K562 (cell line): ENCODE measurements around the gene CREBL2. TPM values are rescaled to one million over a fixed set of nuclear protein-coding genes. Genes with fewer than 3 reads are reported as not detected.
"Not testable (repeated sequence)": the region's sequence is repeated elsewhere in the genome, so short reads cannot be mapped to it uniquely, and the experiment has no call there.

Experiments
- ATAC-seq: fragments of 200-7000 bp; cut with Tn5 transposase; 3 replicates; pipeline ENCODE4 v1.9.1; 2020; ENCODE audit warnings: moderate library complexity
- BruUV-seq: library from RNA; stranded (reverse); fragments of 400-500 nt; replicated peaks from 2 replicates; lab custom pipeline; 2021; lab: Mats Ljungman, UMichigan
- CTCF ChIA-PET: fragments of 300-600 bp; formaldehyde crosslinking; extraction: SDS; loops from one replicate; lab custom pipeline; 2021; ENCODE audit warnings: low intra/inter-chr PET ratio; lab: Yijun Ruan, JAX
- POLR2A ChIA-PET: fragments of 300-600, 350-650 bp; sonication (Branson Sonifier 250); formaldehyde crosslinking; extraction: SDS; loops from one replicate; lab custom pipeline; 2021; ENCODE audit warnings: antibody characterized with exemption, inconsistent platforms; lab: Yijun Ruan, JAX
- DNase-seq, 4 experiments: peaks; one replicate each; pipeline versions ENCODE4 v3.0.0 to v3.0.0-alpha.2; 2011 to 2018; ENCODE audit warnings: low spot score in 3 of 4, mixed read lengths in 3 of 4; ENCODE audit errors: extremely low read depth in 1 of 4
- FAIRE-seq: peaks from 2 replicates; lab custom pipeline; 2011; peaks lifted over from hg19 to GRCh38; lab: Jason Lieb, UNC
- H2AFZ ChIP-seq: 2 replicates; pipeline ENCODE4 v1.6.0; 2011; ENCODE audit warnings: low read depth, low read length, control low read depth, inconsistent platforms
- H3K27ac ChIP-seq: fragments of 200-600 bp; 3 replicates; pipeline ENCODE4 v1.8.0; 2011; ENCODE audit warnings: low read depth, mild to moderate bottlenecking, control low read depth, inconsistent platforms, low read length, moderate library complexity, mixed read lengths; ENCODE audit errors: extremely low read depth
- H3K27me3 ChIP-seq, 2 experiments: fragments of 300-600 bp in 1 of 2; 2 replicates in 1 of 2; 3 replicates in 1 of 2; pipeline versions ENCODE4 v1.6.0 to v1.8.0; 2011; ENCODE audit warnings: inconsistent platforms in 2 of 2, low read length in 2 of 2, mild to moderate bottlenecking in 1 of 2, mixed read lengths in 1 of 2, moderate library complexity in 1 of 2; ENCODE audit not compliant: control insufficient read depth in 2 of 2, insufficient read depth in 2 of 2
- H3K36me3 ChIP-seq: fragments of 300-600 bp; 3 replicates; pipeline ENCODE4 v1.8.0; 2011; ENCODE audit warnings: mild to moderate bottlenecking, low read length, inconsistent platforms; ENCODE audit not compliant: control insufficient read depth, insufficient read depth
- H3K4me1 ChIP-seq, 2 experiments: fragments of 200-600 bp in 1 of 2; replicated peaks in 1 of 2; 2 replicates in 1 of 2; 3 replicates in 1 of 2; pipeline versions ENCODE4 v1.5.1 to v1.8.0; 2011; ENCODE audit warnings: inconsistent platforms in 2 of 2, low read length in 2 of 2, mild to moderate bottlenecking in 1 of 2, mixed read lengths in 1 of 2, moderate library complexity in 1 of 2; ENCODE audit not compliant: control insufficient read depth in 2 of 2, insufficient read depth in 2 of 2
- H3K4me2 ChIP-seq: 2 replicates; pipeline ENCODE4 v1.6.1; 2011; ENCODE audit warnings: low read length, control low read depth, inconsistent platforms, mixed read lengths; ENCODE audit not compliant: insufficient read depth
- H3K4me3 ChIP-seq: fragments of 200-600 bp; sonication (generic), shearing (Covaris generic); 2 replicates; pipeline ENCODE4 v1.5.1; 2016; ENCODE audit warnings: control low read depth, inconsistent platforms
- H3K79me2 ChIP-seq: fragments of 200-600 bp; 3 replicates; pipeline ENCODE4 v1.8.0; 2011; ENCODE audit warnings: low read length, inconsistent platforms; ENCODE audit not compliant: control insufficient read depth, insufficient read depth
- H3K9ac ChIP-seq, 2 experiments: 2 replicates each; pipeline versions ENCODE4 v1.6.0 to v1.6.1; 2011; ENCODE audit warnings: low read depth in 2 of 2, low read length in 2 of 2, control low read depth in 1 of 2, inconsistent platforms in 1 of 2, mild to moderate bottlenecking in 1 of 2, mixed read lengths in 1 of 2; ENCODE audit not compliant: insufficient read depth in 1 of 2
- H3K9me1 ChIP-seq: one replicate; pipeline ENCODE4 v1.6.0; 2011; ENCODE audit warnings: inconsistent platforms, mild to moderate bottlenecking, low read length, moderate library complexity; ENCODE audit not compliant: control insufficient read depth, insufficient read depth
- H3K9me3 ChIP-seq: replicated peaks from 2 replicates; pipeline ENCODE4 v1.5.1; 2011; ENCODE audit warnings: low read depth, low read length, inconsistent platforms; ENCODE audit not compliant: control insufficient read depth, insufficient read depth
- H4K20me1 ChIP-seq: replicated peaks from 2 replicates; pipeline ENCODE4 v1.6.1; 2011; ENCODE audit warnings: low read length, inconsistent platforms, mixed read lengths; ENCODE audit not compliant: control insufficient read depth, insufficient read depth
- BCOR ChIP-seq: fragments of 450-650 bp; IDR thresholded peaks from 2 replicates; pipeline ENCODE4 v1.6.1; 2016
- RBM25 ChIP-seq: fragments of 200-400 bp; formaldehyde crosslinking; IDR thresholded peaks from 2 replicates; pipeline ENCODE4 v1.6.1; 2018; ENCODE audit warnings: low read length, low read depth, moderate library complexity; ENCODE audit not compliant: severe bottlenecking
- ZFP36 ChIP-seq: fragments of 150-350 bp; IDR thresholded peaks from 2 replicates; pipeline ENCODE4 v1.6.1; 2018; ENCODE audit warnings: low read length, low read depth; ENCODE audit not compliant: partially characterized antibody
- ZNF134 ChIP-seq: fragments of 250-450 bp; sonication (Bioruptor Pico); conservative IDR thresholded peaks from 2 replicates; pipeline ENCODE4 v1.4.0; 2020
- ZNF146 ChIP-seq: IDR thresholded peaks from one replicate; pipeline ENCODE4 v1.6.1; 2018; ENCODE audit warnings: missing compliant biosample characterization; ENCODE audit not compliant: unreplicated experiment
- WGBS: fragments of 100-300 bp; shearing (Covaris generic); methylation state at CpG from one replicate; pipeline ENCODE4 v1.1.6; 2016; ENCODE audit warnings: low coverage, mixed read lengths; ENCODE audit not compliant: insufficient coverage; ENCODE audit errors: missing lambda C conversion rate; 5-methylcytosine and 5-hydroxymethylcytosine counted together
- in situ Hi-C: fragments of 300-500 bp; cut with MboI; formaldehyde crosslinking; loops from 4 replicates; pipeline ENCODE4 v1.15.0; 2018; ENCODE audit warnings: inconsistent platforms, mixed read lengths
- intact Hi-C: fragments of 100-400 bp; cut with micrococcal nuclease; formaldehyde crosslinking; loops from 2 replicates; pipeline ENCODE4 v1.14.2; 2022
- polyA plus RNA-seq, 8 experiments: library from polyadenylated mRNA; depleted of rRNA in 4 of 8; stranded (reverse) in 5 of 8; unstranded in 3 of 8; fragments of >200 nt; fragmentation: Nextera tagmentation in 2 of 8; fragmentation: Illumina TruSeq in 1 of 8; extraction: Ambion mirVana in 2 of 8; extraction: Trizol in 1 of 8; gene quantifications; 2 replicates each; pipeline versions ENCODE4 v1.2.1 to v1.2.3, GENCODE V29; 2011 to 2014; ENCODE audit warnings: inconsistent platforms in 1 of 8, missing spikeins in 1 of 8
- total RNA-seq, 7 experiments: library from RNA; depleted of rRNA in 6 of 7; stranded (reverse); fragments of >200 nt in 6 of 7; fragmentation: Illumina TruSeq in 2 of 7; extraction: Trizol in 2 of 7; gene quantifications; 2 replicates each; pipeline versions ENCODE4 v1.2.1 to v1.2.3, GENCODE V29; 2011 to 2021; ENCODE audit warnings: low replicate concordance in 1 of 7

CREBL2 gene
- total and polyA plus RNA-seq, 9 of the 15 experiments (the other 6 are each of a cell fraction or from before 2014, with no cell fraction given) = 1.7 to 7.3 (median 5.2) TPM

- H2AFZ ChIP-seq, intact Hi-C loops, BruUV-seq, H3K27ac ChIP-seq, H3K79me2 ChIP-seq, H3K4me1 ChIP-seq, H4K20me1 ChIP-seq, H3K27me3 ChIP-seq, ATAC-seq, H3K4me2 ChIP-seq, DNase-seq, FAIRE-seq, H3K9me1 ChIP-seq, POLR2A ChIA-PET, H3K9me3 ChIP-seq, H3K9ac ChIP-seq, in situ Hi-C loops, H3K4me3 ChIP-seq, CTCF ChIA-PET, H3K36me3 ChIP-seq: not testable (repeated sequence)
- 0% methylated on average over 2 of the region's 3 CpGs for WGBS
- peak; percentile 22; the same call in 1 of the 2 replicates for TF ChIP-seq BCOR
- TF ChIP-seq ZNF146 (CRISPR knock-in tag) = peak; percentile 79
Observed at GRCh38 chr12:12596598-12596997, 15.1 kb upstream of the CREBL2 start.

GRCh38 chr12:12598864-12599263 lies 12.8 kb upstream of the CREBL2 start:
- Histone ChIP-seq H4K20me1 (no peaks in the 10 kb centered on the region), H3K79me2 (no peaks in the 10 kb centered on the region), H3K9ac (no peak overlapping the region), H3K27me3 (no peaks in the 10 kb centered on the region), H3K4me3 (no peak overlapping the region), H3K4me2 (no peak overlapping the region), H3K9me3 (no peaks in the 10 kb centered on the region), H3K36me3 (no peaks in the 10 kb centered on the region)
- FAIRE-seq = no peak
- CTCF ChIA-PET = no interaction called here
- TF ChIP-seq RBM25 (peak; percentile 83), ZNF134 (CRISPR knock-in tag) (no peak), ZFP36 (peak; percentile 5)
- TF ChIP-seq, all 486 proteins: peak for 2
- Histone ChIP-seq H3K4me1 (no peaks in the 10 kb centered on the region; a peak in 1 of 5 replicates), H3K27ac (no peak overlapping the region), H2AFZ (no peak overlapping the region), H3K9me1 (no peaks in the 10 kb centered on the region)
- intact Hi-C loops (no loop called here), in situ Hi-C loops (no loop called here)
- DNase-seq (no peak), ATAC-seq (no peak)
- BruUV-seq = no TSS peak
- POLR2A ChIA-PET = no interaction called here
- 45% methylated on average over 3 of the region's 3 CpGs for WGBS
